PC-3 (cell line): ENCODE measurements around the gene PIGC. TPM values are rescaled to one million over a fixed set of nuclear protein-coding genes. Genes with fewer than 3 reads are reported as not detected.

Source experiments
- ATAC-seq: fragments of 200-7000 bp; cut with Tn5 transposase; 2 replicates; pipeline ENCODE4 v1.9.1; 2020; ENCODE audit warnings: mild to moderate bottlenecking, moderate library complexity
- BruUV-seq: library from RNA; stranded (reverse); fragments of 400-500 nt; replicated peaks from 2 replicates; lab custom pipeline; 2021; lab: Mats Ljungman, UMichigan
- CTCF ChIA-PET: fragments of 300-600 bp; sonication (Branson Sonifier 250); formaldehyde crosslinking; loops from one replicate; lab custom pipeline; 2022; ENCODE audit warnings: antibody characterized with exemption; lab: Charles Lee
- POLR2A ChIA-PET: fragments of 300-600 bp; sonication (Branson Sonifier 250); formaldehyde crosslinking; loops from one replicate; lab custom pipeline; 2022; ENCODE audit warnings: antibody characterized with exemption; ENCODE audit not compliant: unreplicated experiment; lab: Charles Lee
- DNase-seq: peaks from one replicate; pipeline ENCODE4 v3.0.0-alpha.2; 2015
- H2AFZ ChIP-seq: fragments of 300-600 bp; sonication (generic); 2 replicates; pipeline ENCODE4 v1.6.0; 2016; ENCODE audit warnings: antibody characterized with exemption, low read length
- H3F3A ChIP-seq: fragments of 300-600 bp; sonication (generic); one replicate; pipeline ENCODE4 v1.6.0; 2017; ENCODE audit warnings: antibody characterized with exemption, low read length, control low read depth, mild to moderate bottlenecking; ENCODE audit not compliant: unreplicated experiment
- H3K27ac ChIP-seq: fragments of 300-600 bp; sonication (generic); 2 replicates; pipeline ENCODE4 v1.5.1; 2016; ENCODE audit warnings: mild to moderate bottlenecking, low read length
- H3K27me3 ChIP-seq: fragments of 300-600 bp; sonication (generic); 2 replicates; pipeline ENCODE4 v1.6.1; 2016; ENCODE audit warnings: low read length, mixed read lengths
- H3K36me3 ChIP-seq: fragments of 300-600 bp; sonication (generic); 2 replicates; pipeline ENCODE4 v1.6.1; 2016; ENCODE audit warnings: low read depth, mixed run types, low read length, mixed read lengths
- H3K4me1 ChIP-seq: fragments of 300-600 bp; sonication (generic); 2 replicates; pipeline ENCODE4 v1.5.1; 2016; ENCODE audit warnings: low read length; ENCODE audit not compliant: insufficient read depth
- H3K4me2 ChIP-seq: fragments of 300-600 bp; sonication (generic); 2 replicates; pipeline ENCODE4 v1.6.0; 2016; ENCODE audit warnings: low read length
- H3K4me3 ChIP-seq: fragments of 300-600 bp; sonication (generic); 2 replicates; pipeline ENCODE4 v1.5.1; 2016; ENCODE audit warnings: mild to moderate bottlenecking, low read length, mixed read lengths
- H3K79me2 ChIP-seq: fragments of 300-600 bp; sonication (generic); 2 replicates; pipeline ENCODE4 v1.6.1; 2017; ENCODE audit warnings: low read length, mixed read lengths
- H3K9ac ChIP-seq: fragments of 300-600 bp; sonication (generic); 2 replicates; pipeline ENCODE4 v1.6.0; 2016; ENCODE audit warnings: mild to moderate bottlenecking, low read length
- H3K9me2 ChIP-seq: fragments of 300-600 bp; sonication (generic); replicated peaks from 2 replicates; pipeline ENCODE4 v1.6.1; 2016; ENCODE audit warnings: mixed run types, low read length, mixed read lengths
- H3K9me3 ChIP-seq: fragments of 300-600 bp; sonication (generic); 2 replicates; pipeline ENCODE4 v1.6.1; 2016; ENCODE audit warnings: low read length, mixed read lengths
- H4K20me1 ChIP-seq: fragments of 300-600 bp; sonication (generic); 2 replicates; pipeline ENCODE4 v1.6.1; 2016; ENCODE audit warnings: low read length, mixed read lengths
- EZH2 ChIP-seq: fragments of 300-600 bp; sonication (generic); IDR thresholded peaks from one replicate; pipeline ENCODE4 v1.6.1; 2017; ENCODE audit warnings: antibody characterized with exemption, mild to moderate bottlenecking, low read length; ENCODE audit not compliant: unreplicated experiment
- EZH2phosphoT487 ChIP-seq: fragments of 300-600 bp; sonication (generic); IDR thresholded peaks from 2 replicates; pipeline ENCODE4 v1.6.1; 2018; ENCODE audit warnings: mild to moderate bottlenecking, antibody characterized with exemption, low read length, borderline replicate concordance
- intact Hi-C: fragments of 100-400 bp; cut with micrococcal nuclease; formaldehyde crosslinking; loops from 2 replicates; pipeline ENCODE4 v1.9.0; 2023
- total RNA-seq: library from RNA; depleted of rRNA; stranded (reverse); fragments of >200 nt; gene quantifications from 2 replicates; pipeline ENCODE4 v1.2.3, GENCODE V29; 2014
- TF ChIP-seq, protein P1 (sequence below): fragments of 300-600 bp; sonication (generic); conservative IDR thresholded peaks from 2 replicates; pipeline ENCODE4 v1.5.1; 2017; ENCODE audit warnings: antibody characterized with exemption, low read depth, mild to moderate bottlenecking, low read length

Gene PIGC
- total RNA-seq, 1 experiment from 2014 or later = 70.5 TPM

- H4K20me1 ChIP-seq = no peaks in the 10 kb centered on the region
- H3F3A ChIP-seq = no peaks in the 10 kb centered on the region
- H3K4me2 ChIP-seq = no peak overlapping the region
- no peak overlapping the region for H3K4me3 ChIP-seq
- no peaks in the 10 kb centered on the region for H3K9me3 ChIP-seq
- no peak for ATAC-seq
- no peaks in the 10 kb centered on the region for H3K36me3 ChIP-seq
- POLR2A ChIA-PET = no interaction called here
- no peaks in the 10 kb centered on the region for H3K79me2 ChIP-seq
- DNase-seq = no peak
- TF ChIP-seq, protein P1, sequence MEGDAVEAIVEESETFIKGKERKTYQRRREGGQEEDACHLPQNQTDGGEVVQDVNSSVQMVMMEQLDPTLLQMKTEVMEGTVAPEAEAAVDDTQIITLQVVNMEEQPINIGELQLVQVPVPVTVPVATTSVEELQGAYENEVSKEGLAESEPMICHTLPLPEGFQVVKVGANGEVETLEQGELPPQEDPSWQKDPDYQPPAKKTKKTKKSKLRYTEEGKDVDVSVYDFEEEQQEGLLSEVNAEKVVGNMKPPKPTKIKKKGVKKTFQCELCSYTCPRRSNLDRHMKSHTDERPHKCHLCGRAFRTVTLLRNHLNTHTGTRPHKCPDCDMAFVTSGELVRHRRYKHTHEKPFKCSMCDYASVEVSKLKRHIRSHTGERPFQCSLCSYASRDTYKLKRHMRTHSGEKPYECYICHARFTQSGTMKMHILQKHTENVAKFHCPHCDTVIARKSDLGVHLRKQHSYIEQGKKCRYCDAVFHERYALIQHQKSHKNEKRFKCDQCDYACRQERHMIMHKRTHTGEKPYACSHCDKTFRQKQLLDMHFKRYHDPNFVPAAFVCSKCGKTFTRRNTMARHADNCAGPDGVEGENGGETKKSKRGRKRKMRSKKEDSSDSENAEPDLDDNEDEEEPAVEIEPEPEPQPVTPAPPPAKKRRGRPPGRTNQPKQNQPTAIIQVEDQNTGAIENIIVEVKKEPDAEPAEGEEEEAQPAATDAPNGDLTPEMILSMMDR = no peak
- TF ChIP-seq EZH2phosphoT487 (no peak), EZH2 (no peak)
- CTCF ChIA-PET = no interaction called here
- H2AFZ ChIP-seq = no peak overlapping the region
- BruUV-seq = no TSS peak
- H3K27ac ChIP-seq = no peak overlapping the region
- intact Hi-C loops = no loop called here
- no peaks in the 10 kb centered on the region for H3K9me2 ChIP-seq
- H3K4me1 ChIP-seq = peaks cover 31% of the 10 kb centered on the region
- H3K27me3 ChIP-seq = no peaks in the 10 kb centered on the region
- no peak overlapping the region for H3K9ac ChIP-seq
Observed at GRCh38 chr1:172469717-172470116, 25.8 kb upstream of the PIGC start.

- DNase-seq = no peak
- ChIA-PET POLR2A (no interaction called here), CTCF (no interaction called here)
- no peak for ATAC-seq
- Histone ChIP-seq H4K20me1 (no peaks in the 10 kb centered on the region), H3K9me3 (no peaks in the 10 kb centered on the region), H3F3A (no peaks in the 10 kb centered on the region), H3K9ac (no peak overlapping the region), H2AFZ (no peak overlapping the region), H3K9me2 (no peaks in the 10 kb centered on the region), H3K4me2 (no peak overlapping the region), H3K36me3 (no peaks in the 10 kb centered on the region), H3K27me3 (no peaks in the 10 kb centered on the region), H3K27ac (no peak overlapping the region), H3K79me2 (no peaks in the 10 kb centered on the region), H3K4me3 (no peak overlapping the region), H3K4me1 (peaks cover 31% of the 10 kb centered on the region)
- TF ChIP-seq EZH2phosphoT487 (no peak), EZH2 (no peak)
- TF ChIP-seq, protein P1 = no peak
- intact Hi-C loops = no loop called here
- no TSS peak for BruUV-seq
Observed at GRCh38 chr1:172468296-172468695, 24.4 kb upstream of the PIGC start.

- ChIA-PET CTCF (no interaction called here), POLR2A (interaction anchor here (0.6 kb wide), 1 partner anchor 65 kb away, joined by 3 read pairs; no protein-coding TSS in a partner anchor)
- TF ChIP-seq EZH2 (no peak), EZH2phosphoT487 (no peak)
- TF ChIP-seq, protein P1 = no peak
- Histone ChIP-seq H4K20me1 (no peaks in the 10 kb centered on the region), H3K4me2 (peak overlapping the region; percentile 9; the same call in 1 of the 2 replicates), H3F3A (no peaks in the 10 kb centered on the region), H3K27ac (no peak overlapping the region), H3K9me3 (no peaks in the 10 kb centered on the region), H3K9ac (no peak overlapping the region), H3K9me2 (no peaks in the 10 kb centered on the region), H3K4me3 (no peak overlapping the region), H3K79me2 (no peaks in the 10 kb centered on the region), H2AFZ (no peak overlapping the region), H3K4me1 (peaks cover 29% of the 10 kb centered on the region), H3K27me3 (no peaks in the 10 kb centered on the region), H3K36me3 (no peaks in the 10 kb centered on the region)
- ATAC-seq = peak; percentile 24
- BruUV-seq = no TSS peak
- intact Hi-C loops = loop anchor here (2.0 kb wide), 1 partner anchor 17 kb away; no protein-coding TSS in a partner anchor
- DNase-seq = peak; percentile 53
Observed at GRCh38 chr1:172467446-172467845, 23.6 kb upstream of the PIGC start.
